Rectal smooth muscle tissue (tissue), 1 donor: ENCODE results near the gene GMIP.

Source experiments
- H3K27ac ChIP-seq: one replicate; pipeline ENCODE4 v1.7.0; 2013; ENCODE audit warnings: low read depth, low read length, inconsistent platforms
- H3K27me3 ChIP-seq: one replicate; pipeline ENCODE4 v1.7.0; 2013; ENCODE audit warnings: low read length; ENCODE audit not compliant: control insufficient read depth, insufficient read depth
- H3K36me3 ChIP-seq: one replicate; pipeline ENCODE4 v1.7.0; 2013; ENCODE audit warnings: low read length; ENCODE audit not compliant: control insufficient read depth, insufficient read depth
- H3K4me1 ChIP-seq: one replicate; pipeline ENCODE4 v1.7.0; 2013; ENCODE audit warnings: low read length; ENCODE audit not compliant: control insufficient read depth, insufficient read depth
- H3K4me3 ChIP-seq: one replicate; pipeline ENCODE4 v1.7.0; 2013; ENCODE audit warnings: low read length
- H3K9ac ChIP-seq: one replicate; pipeline ENCODE4 v1.7.0; 2013; ENCODE audit warnings: low read length

Gene GMIP

DNA sequence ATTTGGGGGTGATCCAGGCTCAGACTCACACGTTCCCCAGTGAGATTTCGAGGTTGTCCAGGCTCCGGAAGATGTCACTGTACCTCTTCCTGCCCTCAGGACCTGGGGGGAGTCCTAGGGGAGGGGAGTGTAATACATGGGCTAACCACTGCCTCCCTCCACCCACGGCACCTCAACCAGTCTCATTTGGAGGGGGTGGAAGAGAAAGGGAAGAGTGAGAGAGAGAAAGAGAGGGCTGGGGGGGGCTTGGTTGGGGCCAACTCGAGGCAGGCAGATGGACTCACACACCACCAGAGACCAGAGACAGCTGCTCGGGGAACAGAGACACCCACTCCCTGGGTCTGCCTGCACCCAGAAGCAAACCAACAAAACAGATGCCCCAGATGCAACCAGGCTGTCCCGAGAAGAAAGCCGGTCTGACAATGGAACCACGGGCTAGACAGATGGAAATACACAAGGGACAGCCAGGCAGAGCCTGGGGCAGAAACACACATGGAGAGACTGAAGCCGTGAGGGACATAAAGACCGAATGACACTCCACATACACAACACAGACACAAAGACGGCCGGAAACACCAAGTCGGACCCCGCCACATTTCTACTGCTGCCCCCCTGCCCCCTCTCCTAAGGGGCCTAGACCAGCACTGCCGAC, 825 bp downstream of the GMIP start:
- Histone ChIP-seq H3K27me3 (no peaks in the 10 kb centered on the region), H3K4me1 (no peaks in the 10 kb centered on the region), H3K9ac (peak overlapping the region; percentile 42), H3K4me3 (peak overlapping the region; percentile 64), H3K36me3 (peaks cover 21% of the 10 kb centered on the region), H3K27ac (no peak overlapping the region)

DNA sequence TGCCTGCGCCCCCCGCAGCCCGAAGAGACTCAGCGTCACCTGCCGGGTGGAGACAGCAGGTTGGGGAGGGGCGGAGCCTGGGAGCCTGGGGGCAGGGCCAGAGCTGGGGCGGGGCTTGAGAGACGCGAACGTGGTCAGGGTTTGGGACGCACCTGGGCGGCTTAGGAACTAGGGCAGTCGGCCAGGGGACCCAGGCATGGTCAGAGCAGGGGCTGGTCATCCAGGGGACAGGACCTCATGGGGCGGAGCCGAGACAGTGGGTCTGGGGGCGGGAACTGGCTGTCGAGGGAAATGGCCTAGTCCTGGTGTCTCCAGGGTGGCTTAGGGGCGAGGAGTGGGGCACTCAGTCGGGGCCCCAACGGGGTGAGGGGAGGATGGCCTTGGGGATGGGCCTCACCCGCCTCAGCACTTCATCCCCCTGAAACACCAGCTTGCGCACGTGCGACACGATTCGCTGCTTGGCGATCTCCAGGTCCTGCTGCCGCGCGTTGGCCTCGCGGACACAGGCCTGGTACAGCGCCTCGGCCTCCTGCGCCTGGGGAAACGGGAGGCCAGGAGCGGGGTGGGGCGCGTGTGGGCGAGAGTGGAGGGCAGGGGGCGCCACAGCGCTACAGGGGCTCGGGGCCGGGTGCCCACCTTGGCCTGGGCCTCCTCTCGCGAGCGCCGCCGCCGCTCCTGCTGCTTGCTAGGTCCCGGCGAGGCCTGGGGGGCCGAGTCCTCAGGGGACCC, 5.8 kb downstream of the GMIP start:
- Histone ChIP-seq H3K27me3 (no peaks in the 10 kb centered on the region), H3K9ac (no peak overlapping the region), H3K27ac (no peak overlapping the region), H3K4me3 (no peak overlapping the region), H3K4me1 (no peaks in the 10 kb centered on the region), H3K36me3 (peaks cover 15% of the 10 kb centered on the region)

DNA sequence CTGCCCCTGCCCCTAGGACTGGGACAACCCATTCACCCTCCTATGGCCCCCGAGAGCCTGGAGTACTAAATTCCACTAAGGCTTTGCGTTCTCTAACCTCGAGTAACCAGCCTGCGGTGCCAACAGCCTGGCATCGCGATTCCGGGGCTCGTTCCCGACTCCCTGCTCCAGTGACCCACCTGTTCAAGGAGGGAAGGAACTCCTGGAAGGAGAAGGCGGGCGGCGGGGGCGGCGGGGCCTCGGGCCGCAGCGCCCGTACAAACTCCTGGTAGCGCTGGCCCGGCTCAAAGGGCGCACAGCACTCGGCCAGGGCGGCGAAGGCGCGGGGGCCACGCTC, 6.3 kb downstream of the GMIP start:
- Histone ChIP-seq H3K27me3 (no peaks in the 10 kb centered on the region), H3K4me3 (no peak overlapping the region), H3K36me3 (peaks cover 16% of the 10 kb centered on the region), H3K27ac (no peak overlapping the region), H3K4me1 (no peaks in the 10 kb centered on the region), H3K9ac (no peak overlapping the region)

DNA sequence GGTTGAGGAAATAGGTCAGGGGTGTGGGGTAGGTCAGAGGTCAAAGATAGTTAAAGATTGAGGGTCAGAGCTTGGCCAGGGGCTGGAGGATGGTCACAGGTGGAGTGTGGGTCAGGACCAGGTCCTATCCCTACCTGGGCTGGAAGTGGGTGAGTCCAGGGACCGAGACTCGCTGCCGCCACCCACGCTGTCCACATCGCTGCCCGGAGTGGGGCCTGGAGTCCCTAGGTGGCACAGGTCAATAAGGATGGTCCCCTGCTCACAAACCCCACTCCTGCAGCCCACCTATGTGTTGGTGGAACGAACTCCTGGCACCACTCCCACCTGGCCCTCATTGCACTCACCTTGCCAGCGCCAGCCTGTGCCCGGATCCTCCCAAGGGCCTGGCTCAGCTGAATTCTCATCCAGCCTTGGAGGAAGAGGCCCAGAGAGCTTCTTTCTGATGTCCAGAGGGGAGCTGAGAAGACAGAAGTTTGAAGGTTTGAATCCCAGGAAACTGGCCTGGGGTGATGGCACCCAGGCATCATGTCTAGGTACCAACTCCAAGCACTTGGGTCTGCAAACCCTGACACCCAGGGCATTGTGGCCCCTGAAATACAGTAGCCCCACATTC, 6.8 kb downstream of the GMIP start:
- no peak overlapping the region for H3K9ac ChIP-seq
- H3K4me3 ChIP-seq: no peak overlapping the region
- H3K27ac ChIP-seq: no peak overlapping the region
- H3K36me3 ChIP-seq: peaks cover 16% of the 10 kb centered on the region
- H3K27me3 ChIP-seq: no peaks in the 10 kb centered on the region
- H3K4me1 ChIP-seq: no peaks in the 10 kb centered on the region

DNA sequence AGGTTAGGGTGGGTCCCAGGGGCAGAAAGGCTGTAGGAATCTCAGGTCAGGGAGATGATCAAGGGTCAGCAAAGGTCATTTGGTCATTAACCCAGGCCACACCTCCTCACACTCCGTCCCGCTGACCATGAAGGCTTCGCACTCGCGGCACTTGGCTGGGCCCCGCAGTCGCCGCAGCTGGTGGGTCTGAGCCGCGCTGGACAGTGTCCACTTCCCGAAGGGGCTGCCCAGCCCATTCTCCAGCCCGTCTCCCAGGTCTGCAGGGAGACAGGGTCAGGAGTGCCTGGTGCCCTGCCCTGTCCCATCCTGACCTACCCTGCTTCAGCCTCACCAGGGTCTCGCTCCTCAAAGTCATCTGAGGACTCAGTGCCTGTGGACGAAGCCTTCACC, 8.1 kb downstream of the GMIP start:
- H3K4me3 ChIP-seq: no peak overlapping the region
- no peaks in the 10 kb centered on the region for H3K4me1 ChIP-seq
- peaks cover 16% of the 10 kb centered on the region for H3K36me3 ChIP-seq
- no peak overlapping the region for H3K27ac ChIP-seq
- H3K27me3 ChIP-seq: no peaks in the 10 kb centered on the region
- H3K9ac ChIP-seq: no peak overlapping the region

DNA sequence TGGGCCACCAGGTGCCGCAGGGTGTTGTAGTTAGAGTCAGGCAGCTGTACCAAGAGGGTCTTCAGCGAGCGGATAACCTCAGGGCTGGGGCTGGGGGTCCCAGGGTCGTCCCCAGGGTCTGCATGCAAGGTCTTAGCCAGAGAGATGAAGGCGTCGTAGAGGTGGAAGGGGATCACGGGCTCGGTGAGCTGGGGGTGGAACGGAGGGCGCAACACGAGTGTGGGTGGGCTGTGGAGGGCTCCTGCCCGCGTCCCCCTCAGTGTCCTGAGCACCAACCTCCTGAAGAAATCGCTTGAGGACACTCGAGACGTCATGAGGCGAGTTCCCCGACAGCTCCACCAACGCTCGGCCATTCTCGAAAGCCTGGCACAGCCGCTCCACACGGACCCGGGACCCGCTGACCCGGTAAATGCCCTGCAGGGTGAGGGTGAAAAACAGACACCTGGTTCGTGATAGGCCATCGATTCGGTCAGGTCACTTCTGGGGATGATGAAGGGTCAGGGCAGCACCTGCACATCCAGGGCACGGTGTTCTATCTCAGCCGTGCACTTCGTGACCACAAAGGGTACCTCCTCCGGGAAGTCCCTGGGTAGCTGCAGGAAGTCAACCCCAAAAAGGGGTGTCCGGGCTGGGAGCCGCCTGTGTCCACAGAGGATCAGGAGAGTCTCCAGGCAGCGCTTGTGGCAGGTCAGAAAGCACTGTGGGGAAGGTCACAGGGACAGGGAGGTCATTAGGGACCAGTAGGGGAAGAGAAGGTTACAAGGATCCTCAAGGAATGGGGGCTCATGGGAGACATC, 8.7 kb downstream of the GMIP start:
- H3K27ac ChIP-seq: no peak overlapping the region
- H3K36me3 ChIP-seq: peaks cover 16% of the 10 kb centered on the region
- H3K27me3 ChIP-seq: no peaks in the 10 kb centered on the region
- no peaks in the 10 kb centered on the region for H3K4me1 ChIP-seq
- no peak overlapping the region for H3K9ac ChIP-seq
- H3K4me3 ChIP-seq: no peak overlapping the region

DNA sequence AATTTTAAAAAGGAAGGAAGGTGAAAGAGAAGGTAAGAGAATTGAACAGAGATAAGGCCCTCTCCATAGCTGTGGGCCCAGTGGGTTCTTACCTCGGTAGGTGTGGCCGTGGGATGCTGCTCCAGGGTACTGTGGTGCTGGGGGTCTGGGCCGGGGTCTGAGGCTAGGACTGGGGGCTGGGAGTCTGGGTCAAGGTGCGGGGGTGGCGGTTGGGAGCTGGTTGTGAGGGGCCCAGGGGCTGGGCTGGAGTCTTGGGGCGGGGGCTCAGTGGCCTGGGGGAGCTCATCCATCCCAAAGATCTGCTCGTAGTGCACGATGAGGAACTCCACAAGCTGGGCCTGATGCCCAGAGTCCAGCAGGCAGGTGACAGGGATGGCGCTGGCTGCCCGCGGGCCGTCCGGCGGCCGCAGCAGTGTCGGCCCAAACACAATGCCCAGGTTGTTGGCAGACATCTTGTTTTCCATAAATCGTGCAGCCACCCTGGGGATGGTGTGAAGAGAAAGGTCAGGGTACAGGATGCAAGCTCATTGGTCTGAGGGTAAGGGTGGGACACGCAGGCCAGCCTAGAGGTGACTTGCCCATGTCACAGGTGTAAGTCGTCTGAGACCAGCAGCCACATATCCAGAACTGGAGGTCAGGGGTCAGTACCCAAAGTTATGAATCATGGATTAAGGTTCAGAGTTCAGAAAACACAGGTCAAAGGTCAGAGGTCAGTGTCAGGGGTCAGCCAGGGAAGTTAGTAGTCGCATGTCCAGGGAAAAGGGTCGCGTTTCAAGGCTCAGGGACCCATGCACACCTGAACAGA, 9.5 kb downstream of the GMIP start:
- no peaks in the 10 kb centered on the region for H3K27me3 ChIP-seq
- H3K4me3 ChIP-seq: no peak overlapping the region
- H3K9ac ChIP-seq: no peak overlapping the region
- H3K4me1 ChIP-seq: no peaks in the 10 kb centered on the region
- H3K27ac ChIP-seq: no peak overlapping the region
- peaks cover 16% of the 10 kb centered on the region for H3K36me3 ChIP-seq

DNA sequence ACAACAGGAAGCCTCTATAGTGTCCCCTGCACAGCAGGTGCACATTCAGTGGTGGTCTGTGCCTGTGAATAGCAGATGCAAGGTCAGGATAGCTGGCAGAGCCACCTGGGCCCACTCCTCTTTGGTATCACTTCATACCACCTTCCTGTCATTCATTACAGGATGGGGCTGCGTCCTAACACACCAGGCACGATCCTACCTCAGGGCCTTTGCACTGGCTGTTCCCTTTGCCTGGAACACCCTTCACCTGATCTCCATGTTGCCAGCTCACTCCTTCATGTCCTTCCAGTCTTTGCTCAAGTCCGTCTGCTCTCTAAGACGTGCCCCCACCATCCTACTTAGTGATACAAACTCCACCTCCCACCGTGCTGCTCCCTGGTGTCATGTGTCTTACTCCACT, 10.8 kb downstream of the GMIP start:
- Histone ChIP-seq H3K9ac (no peak overlapping the region), H3K36me3 (peaks cover 16% of the 10 kb centered on the region), H3K27me3 (no peaks in the 10 kb centered on the region), H3K4me3 (no peak overlapping the region), H3K27ac (no peak overlapping the region), H3K4me1 (no peaks in the 10 kb centered on the region)

DNA sequence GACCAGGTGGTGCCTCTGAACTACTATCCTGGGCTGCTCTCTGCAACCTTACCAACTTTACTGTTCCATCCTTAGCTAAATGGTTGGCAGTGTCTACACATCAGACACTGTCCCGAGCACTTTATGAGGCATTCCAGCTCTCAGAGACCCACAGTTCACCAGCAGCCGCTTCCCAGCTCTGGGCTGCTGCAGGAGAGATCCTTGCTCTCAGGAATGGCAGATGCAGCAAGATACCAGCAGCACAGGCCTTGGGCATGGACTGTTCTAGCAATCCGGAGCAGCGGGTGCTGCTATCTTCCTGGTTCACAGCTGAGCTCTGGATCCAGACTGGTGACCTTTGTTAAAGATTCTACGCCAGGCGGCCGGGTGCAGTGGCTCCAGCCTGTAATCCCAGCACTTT, 12.1 kb downstream of the GMIP start:
- no peak overlapping the region for H3K27ac ChIP-seq
- H3K9ac ChIP-seq: no peak overlapping the region
- H3K36me3 ChIP-seq: peaks cover 12% of the 10 kb centered on the region
- no peaks in the 10 kb centered on the region for H3K27me3 ChIP-seq
- H3K4me1 ChIP-seq: no peaks in the 10 kb centered on the region
- no peak overlapping the region for H3K4me3 ChIP-seq

DNA sequence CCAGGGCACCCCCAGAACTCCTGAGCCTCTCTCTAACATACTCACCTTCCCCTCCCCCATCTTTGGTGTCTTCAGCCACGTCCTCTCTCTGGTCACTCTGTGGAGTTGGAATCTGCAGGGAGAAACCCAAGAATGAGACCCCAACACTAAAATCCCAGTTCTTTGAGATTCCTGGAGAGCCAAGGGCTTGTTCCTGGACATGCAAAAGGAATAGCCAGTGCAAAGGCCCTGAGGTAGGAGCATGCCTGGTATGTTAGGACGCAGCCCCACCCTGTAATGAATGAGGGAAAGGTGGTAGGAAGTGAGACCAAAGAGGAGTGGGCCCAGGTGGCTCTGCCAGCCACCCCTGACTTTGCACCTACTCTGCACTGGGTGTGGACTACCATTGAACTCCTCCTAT, 13.0 kb downstream of the GMIP start:
- Histone ChIP-seq H3K9ac (no peak overlapping the region), H3K27ac (no peak overlapping the region), H3K4me3 (no peak overlapping the region), H3K36me3 (peaks cover 9% of the 10 kb centered on the region), H3K4me1 (no peaks in the 10 kb centered on the region), H3K27me3 (no peaks in the 10 kb centered on the region)

DNA sequence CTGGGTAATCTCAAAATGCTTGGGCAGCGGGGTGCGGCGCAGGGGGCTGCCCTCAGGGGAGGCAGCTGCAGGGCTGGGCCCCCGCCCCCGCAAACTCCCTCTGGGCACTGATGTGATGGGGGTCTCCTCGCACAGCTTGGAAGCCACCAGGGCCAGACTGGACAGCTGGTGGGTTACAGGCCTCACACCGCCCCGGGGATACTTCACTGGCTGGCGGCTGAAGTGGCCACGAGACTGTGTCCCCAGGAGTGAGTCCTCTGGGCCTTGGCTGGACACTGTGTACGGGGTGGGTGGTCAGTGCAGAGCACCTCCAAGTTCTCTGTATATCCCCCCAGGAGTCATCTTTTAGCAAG, 13.4 kb downstream of the GMIP start:
- Histone ChIP-seq H3K27me3 (no peaks in the 10 kb centered on the region), H3K4me1 (no peaks in the 10 kb centered on the region), H3K4me3 (no peak overlapping the region), H3K27ac (no peak overlapping the region), H3K36me3 (peaks cover 5% of the 10 kb centered on the region), H3K9ac (no peak overlapping the region)
